Measurements from ENCODE around the gene PPP1R9B.

Gene PPP1R9B

GRCh38 chr17:50149417-50150353 is 792 bp downstream of the PPP1R9B start:
- TF ChIP-seq FOXP2 (optimal IDR thresholded peaks at IDR 0.05; ENCODE audit: borderline replicate concordance, extremely low read depth, extremely low read length, insufficient read depth) (peak; percentile 42), POLR2AphosphoS5 (IDR thresholded peaks at IDR 0.05; ENCODE audit: low read depth, low read length) (no peak)

- TF ChIP-seq REST (IDR thresholded peaks at IDR 0.05; ENCODE audit: insufficient read depth in 1 of 2, low read depth in 2 of 2, low read length in 2 of 2) (no peak), TAF1 (IDR thresholded peaks at IDR 0.05; ENCODE audit: borderline replicate concordance, insufficient read depth, low read length) (no peak), POLR2AphosphoS5 (IDR thresholded peaks at IDR 0.05; ENCODE audit: low read depth, low read length) (no peak; the same call in 1 of the 2 replicates)
These were observed 1.4 kb downstream of the PPP1R9B start for GRCh38 chr17:50149091-50149416.

- TF ChIP-seq POLR2AphosphoS5 (IDR thresholded peaks at IDR 0.05; ENCODE audit: low read depth, low read length): peak; percentile 43; the same call in 1 of the 2 replicates
- TF ChIP-seq SIN3A (IDR thresholded peaks at IDR 0.05; ENCODE audit: borderline replicate concordance, insufficient read depth, low read length): peak; percentile 97; the same call in 1 of the 2 replicates
- TF ChIP-seq REST (IDR thresholded peaks at IDR 0.05; ENCODE audit: insufficient read depth in 1 of 2, low read depth in 2 of 2, low read length in 2 of 2): no peak
These were observed 2.0 kb downstream of the PPP1R9B start for GRCh38 chr17:50148226-50149090.

GRCh38 chr17:50147841-50148225 is 2.6 kb downstream of the PPP1R9B start:
- TF ChIP-seq TAF1 (IDR thresholded peaks at IDR 0.05; ENCODE audit: borderline replicate concordance, insufficient read depth, low read length) (no peak), SIN3A (IDR thresholded peaks at IDR 0.05; ENCODE audit: borderline replicate concordance, insufficient read depth, low read length) (no peak), REST (IDR thresholded peaks at IDR 0.05; ENCODE audit: insufficient read depth in 1 of 2, low read depth in 2 of 2, low read length in 2 of 2) (no peak), FOXP2 (optimal IDR thresholded peaks at IDR 0.05; ENCODE audit: borderline replicate concordance, extremely low read depth, extremely low read length, insufficient read depth) (no peak), POLR2AphosphoS5 (IDR thresholded peaks at IDR 0.05; ENCODE audit: low read depth, low read length) (no peak)

- TF ChIP-seq SIN3A (IDR thresholded peaks at IDR 0.05; ENCODE audit: borderline replicate concordance, insufficient read depth, low read length): no peak
- no peak for TF ChIP-seq TAF1 (IDR thresholded peaks at IDR 0.05; ENCODE audit: borderline replicate concordance, insufficient read depth, low read length)
- TF ChIP-seq REST (IDR thresholded peaks at IDR 0.05; ENCODE audit: insufficient read depth in 1 of 2, low read depth in 2 of 2, low read length in 2 of 2): no peak
- no peak for TF ChIP-seq POLR2AphosphoS5 (IDR thresholded peaks at IDR 0.05; ENCODE audit: low read depth, low read length)
- no peak for TF ChIP-seq FOXP2 (optimal IDR thresholded peaks at IDR 0.05; ENCODE audit: borderline replicate concordance, extremely low read depth, extremely low read length, insufficient read depth)
These were observed 3.4 kb downstream of the PPP1R9B start for GRCh38 chr17:50146927-50147665.
